Endothelial cell of umbilical vein (primary cell): ENCODE results near the gene MEPCE. TPM values are rescaled to one million over a fixed set of nuclear protein-coding genes. Genes with fewer than 3 reads are reported as not detected.

Source experiments
- BruUV-seq: library from RNA; stranded (reverse); fragments of 400-500 nt; replicated peaks from 2 replicates; lab custom pipeline; 2021; lab: Mats Ljungman, UMichigan
- CTCF ChIA-PET: fragments of 300-600, 350-600 bp; sonication (Branson Sonifier 250); formaldehyde crosslinking; loops from one replicate; lab custom pipeline; 2021; ENCODE audit warnings: antibody characterized with exemption, inconsistent platforms; lab: Charles Lee
- POLR2A ChIA-PET: fragments of 300-600, 350-600 bp; sonication (Branson Sonifier 250); formaldehyde crosslinking; loops from one replicate; lab custom pipeline; 2021; ENCODE audit warnings: antibody characterized with exemption, inconsistent platforms; lab: Charles Lee
- DNase-seq: peaks from one replicate; pipeline ENCODE4 v3.0.0-alpha.2; 2011; ENCODE audit warnings: low read depth, low spot score
- FAIRE-seq: peaks from 2 replicates; lab custom pipeline; 2011; peaks lifted over from hg19 to GRCh38; lab: Jason Lieb, UNC
- H2AFZ ChIP-seq: 2 replicates; pipeline ENCODE4 v1.6.0; 2012; ENCODE audit warnings: low read depth, low read length, control low read depth, inconsistent platforms
- H3K27ac ChIP-seq: 2 replicates; pipeline ENCODE4 v1.5.1; 2011; ENCODE audit warnings: low read depth, mild to moderate bottlenecking, control low read depth, low read length, moderate library complexity; ENCODE audit not compliant: insufficient read depth
- H3K27me3 ChIP-seq, 2 experiments: 2 replicates each; pipeline versions ENCODE4 v1.6.0 to v1.6.1; 2011; ENCODE audit warnings: low read length in 2 of 2, mixed read lengths in 1 of 2; ENCODE audit not compliant: control insufficient read depth in 2 of 2, insufficient read depth in 2 of 2
- H3K36me3 ChIP-seq, 2 experiments: 2 replicates in 1 of 2; 3 replicates in 1 of 2; pipeline ENCODE4 v1.5.1; 2011; ENCODE audit warnings: low read length in 2 of 2, mild to moderate bottlenecking in 1 of 2, moderate library complexity in 1 of 2; ENCODE audit not compliant: control insufficient read depth in 2 of 2, insufficient read depth in 2 of 2; ENCODE audit errors: extremely low read depth in 1 of 2
- H3K4me1 ChIP-seq: 3 replicates; pipeline ENCODE4 v1.5.1; 2011; ENCODE audit warnings: mild to moderate bottlenecking, low read length; ENCODE audit not compliant: control insufficient read depth, insufficient read depth; ENCODE audit errors: extremely low read depth
- H3K4me2 ChIP-seq: 2 replicates; pipeline ENCODE4 v1.6.1; 2011; ENCODE audit warnings: low read length, control low read depth, mixed read lengths; ENCODE audit not compliant: insufficient read depth
- H3K4me3 ChIP-seq, 3 experiments: fragments of 200-600 bp in 1 of 3; sonication (generic), shearing (Covaris generic) in 1 of 3; replicated peaks in 1 of 3; 2 replicates each; pipeline ENCODE4 v1.5.1; 2011 to 2016; ENCODE audit warnings: control low read depth in 3 of 3, low read length in 3 of 3, mild to moderate bottlenecking in 2 of 3, inconsistent platforms in 1 of 3, low read depth in 1 of 3, moderate library complexity in 1 of 3; ENCODE audit not compliant: insufficient read depth in 1 of 3
- H3K79me2 ChIP-seq: 2 replicates; pipeline ENCODE4 v1.6.0; 2012; ENCODE audit warnings: low read length, inconsistent platforms; ENCODE audit not compliant: control insufficient read depth, insufficient read depth
- H3K9ac ChIP-seq: replicated peaks from 2 replicates; pipeline ENCODE3; 2011; ENCODE audit warnings: low read length, control low read depth; ENCODE audit not compliant: insufficient read depth; ENCODE audit errors: extremely low read depth
- H3K9me1 ChIP-seq: replicated peaks from 3 replicates; pipeline ENCODE4 v1.6.0; 2011; ENCODE audit warnings: mild to moderate bottlenecking, low read length; ENCODE audit not compliant: control insufficient read depth, insufficient read depth; ENCODE audit errors: extremely low read depth
- H3K9me3 ChIP-seq: replicated peaks from 2 replicates; pipeline ENCODE4 v1.5.1; 2012; ENCODE audit warnings: low read length, inconsistent platforms; ENCODE audit not compliant: control insufficient read depth, insufficient read depth
- H4K20me1 ChIP-seq: replicated peaks from 2 replicates; pipeline ENCODE3; 2011; ENCODE audit warnings: mild to moderate bottlenecking, low read length; ENCODE audit not compliant: control insufficient read depth, insufficient read depth; ENCODE audit errors: extremely low read depth
- CTCF ChIP-seq, 2 donors: IDR thresholded peaks; 1 replicate in 1 of 2; 2 replicates in 1 of 2; pipeline ENCODE4 v1.5.1; 2011; ENCODE audit warnings: low read length in 2 of 2, mild to moderate bottlenecking in 2 of 2, moderate library complexity in 2 of 2, control low read depth in 1 of 2, inconsistent platforms in 1 of 2, low read depth in 1 of 2; ENCODE audit not compliant: insufficient read depth in 1 of 2; ENCODE audit errors: extremely low read depth in 1 of 2
- FOS ChIP-seq: IDR thresholded peaks from 2 replicates; pipeline ENCODE4 v1.6.1; 2011; ENCODE audit warnings: mild to moderate bottlenecking, low read length, moderate library complexity, borderline replicate concordance; ENCODE audit not compliant: insufficient read depth
- GATA2 ChIP-seq: IDR thresholded peaks from 2 replicates; pipeline ENCODE4 v1.7.0; 2011; ENCODE audit warnings: low read depth, mild to moderate bottlenecking, moderate library complexity, mixed read lengths, low read length; ENCODE audit not compliant: insufficient read length, insufficient read depth
- JUN ChIP-seq: IDR thresholded peaks from 2 replicates; pipeline ENCODE4 v1.6.1; 2011; ENCODE audit warnings: borderline replicate concordance, low read depth; ENCODE audit not compliant: insufficient read length, insufficient read depth
- MAX ChIP-seq: IDR thresholded peaks from 2 replicates; pipeline ENCODE4 v1.6.1; 2011; ENCODE audit not compliant: insufficient read depth, insufficient read length
- POLR2A ChIP-seq: IDR thresholded peaks from 2 replicates; pipeline ENCODE4 v1.6.1; 2012; ENCODE audit warnings: low read depth, mild to moderate bottlenecking, control low read depth, low read length
- dilution Hi-C: fragments of 300-500 bp; cut with MboI; formaldehyde crosslinking; loops from one replicate; pipeline ENCODE4 v1.15.0; 2019; ENCODE audit warnings: low sequenced_read_pairs; ENCODE audit not compliant: extremely low pct_ligation_motif_present
- intact Hi-C: fragments of 100-400 bp; cut with micrococcal nuclease; formaldehyde crosslinking; loops from one replicate; pipeline ENCODE4 v1.10.0; 2022
- polyA plus RNA-seq, 4 experiments: library from polyadenylated mRNA; depleted of rRNA in 3 of 4; stranded (reverse) in 3 of 4; unstranded in 1 of 4; fragments of >200 nt; gene quantifications; 2 replicates each; pipeline versions ENCODE4 v1.2.1 to v1.2.3, GENCODE V29; 2011 to 2012; ENCODE audit warnings: missing spikeins in 1 of 4
- total RNA-seq: library from RNA; stranded (reverse); gene quantifications from 2 replicates; pipeline ENCODE4 v1.2.3, GENCODE V29; 2021

MEPCE gene
- total and polyA plus RNA-seq, 2 donors (not counting 3 experiments of a cell fraction or from before 2014, with no cell fraction given), result 23.3 to 45.8 TPM

- H2AFZ ChIP-seq, result no peak overlapping the region
- no peak overlapping the region for H3K27ac ChIP-seq
- H3K27me3 ChIP-seq, result peaks cover 3 to 5% of the 10 kb centered on the region in 2 experiments
- BruUV-seq, result no TSS peak
- dilution Hi-C loops, result no loop called here
- no peak overlapping the region for H3K4me2 ChIP-seq
- H3K4me1 ChIP-seq, result no peaks in the 10 kb centered on the region
- no peak for FAIRE-seq
- H3K9ac ChIP-seq, result no peak overlapping the region
- no peak for DNase-seq
- H4K20me1 ChIP-seq, result no peaks in the 10 kb centered on the region
- ChIA-PET CTCF (interaction anchor here (4.1 kb wide), 1 partner anchor 12 kb away, joined by 19 read pairs; no protein-coding TSS in a partner anchor), POLR2A (interaction anchor here (0.9 kb wide), 1 partner anchor 9 kb away, joined by 5 read pairs; the partner anchor contains the start of gene ZCWPW1)
- no peaks in the 10 kb centered on the region for H3K36me3 ChIP-seq
- no peaks in the 10 kb centered on the region for H3K79me2 ChIP-seq
- no peaks in the 10 kb centered on the region for H3K9me3 ChIP-seq
- H3K9me1 ChIP-seq, result no peaks in the 10 kb centered on the region
- TF ChIP-seq JUN, result no peak
- TF ChIP-seq POLR2A, result no peak
- no peak for TF ChIP-seq GATA2
- no peak for TF ChIP-seq MAX
- TF ChIP-seq FOS, result no peak
- intact Hi-C loops, result no loop called here
- no peak overlapping the region for H3K4me3 ChIP-seq
Observed at GRCh38 chr7:100419660-100420226, 9.9 kb upstream of the MEPCE start.

- Histone ChIP-seq H2AFZ (no peak overlapping the region), H3K4me2 (no peak overlapping the region), H3K9me1 (no peaks in the 10 kb centered on the region), H3K27me3 (peaks cover 0 to 4% of the 10 kb centered on the region in 2 experiments), H4K20me1 (no peaks in the 10 kb centered on the region), H3K4me1 (no peaks in the 10 kb centered on the region), H3K9me3 (no peaks in the 10 kb centered on the region), H3K79me2 (no peaks in the 10 kb centered on the region), H3K27ac (no peak overlapping the region), H3K36me3 (no peaks in the 10 kb centered on the region), H3K4me3 (no peak overlapping the region), H3K9ac (no peak overlapping the region)
- FAIRE-seq, result no peak
- intact Hi-C loops (no loop called here), dilution Hi-C loops (no loop called here)
- POLR2A ChIA-PET, result no interaction called here
- DNase-seq, result no peak
- BruUV-seq, result no TSS peak
- TF ChIP-seq CTCF (IDR thresholded peaks at IDR 0.05; ENCODE audit: extremely low read depth in 1 of 2, insufficient read depth in 1 of 2, low read depth in 1 of 2, low read length in 2 of 2) (no peak), MAX (no peak)
- CTCF ChIA-PET, result interaction anchor here (1.7 kb wide), 1 partner anchor 16 kb away, joined by 10 read pairs; no protein-coding TSS in a partner anchor
Observed at GRCh38 chr7:100423315-100423714, 6.3 kb upstream of the MEPCE start.
